HCT116 (cell line): Measurements from ENCODE around the gene SLTM. TPM values are rescaled to one million over a fixed set of nuclear protein-coding genes. Genes with fewer than 3 reads are reported as not detected.
"Not testable (repeated sequence)": the region's sequence is repeated elsewhere in the genome, so short reads cannot be mapped to it uniquely, and the experiment has no call there.

Source experiments
- ATAC-seq: fragments of 200-7000 bp; cut with Tn5 transposase; 2 replicates; pipeline ENCODE4 v1.9.1; 2020; ENCODE audit warnings: mild to moderate bottlenecking, moderate library complexity
- BruUV-seq: library from RNA; stranded (reverse); fragments of 400-500 nt; replicated peaks from 2 replicates; lab custom pipeline; 2021; lab: Mats Ljungman, UMichigan
- CTCF ChIA-PET: fragments of 300-600 bp; sonication (Branson Sonifier 250); formaldehyde crosslinking; loops from one replicate; lab custom pipeline; 2021; ENCODE audit warnings: antibody characterized with exemption; lab: Charles Lee
- POLR2A ChIA-PET: fragments of 300-600, 350-600 bp; sonication (Branson Sonifier 250); formaldehyde crosslinking; loops from one replicate; lab custom pipeline; 2021; ENCODE audit warnings: antibody characterized with exemption; lab: Charles Lee
- RAD21 ChIA-PET, 2 experiments: fragments of 300-600 bp; sonication (Branson Sonifier 250); formaldehyde crosslinking; loops; one replicate each; lab custom pipeline; 2023; ENCODE audit warnings: low total read pairs in 2 of 2; ENCODE audit not compliant: uncharacterized antibody in 2 of 2, unreplicated experiment in 2 of 2, low non-redundant PET in 1 of 2; lab: Charles Lee
- DNase-seq: peaks from one replicate; pipeline ENCODE4 v3.0.0-alpha.2; 2010; ENCODE audit warnings: low read depth, low spot score
- H2AFZ ChIP-seq: fragments of 200-600 bp; shearing (Covaris generic), sonication (generic); 2 replicates; pipeline ENCODE4 v1.6.1; 2017; ENCODE audit warnings: low read depth, mixed run types, mixed read lengths, antibody characterized with exemption, low read length; ENCODE audit not compliant: poor library complexity, severe bottlenecking
- H3K27ac ChIP-seq: 2 replicates; pipeline ENCODE4 v1.5.1; 2012; ENCODE audit warnings: low read depth, low read length
- H3K27me3 ChIP-seq: fragments of 200-600 bp; sonication (generic); 2 replicates; pipeline ENCODE4 v1.6.1; 2016; ENCODE audit warnings: mixed run types, low read length, mixed read lengths; ENCODE audit not compliant: insufficient read depth
- H3K36me3 ChIP-seq, 2 experiments: fragments of 200-500 bp in 1 of 2; fragments of 200-600 bp in 1 of 2; sonication (Bioruptor generic) in 1 of 2; sonication (generic) in 1 of 2; 2 replicates each; pipeline versions ENCODE4 v1.5.1 to v1.6.1; 2014 to 2016; ENCODE audit warnings: low read length in 2 of 2, inconsistent platforms in 1 of 2, mixed read lengths in 1 of 2, mixed run types in 1 of 2; ENCODE audit not compliant: insufficient read depth in 2 of 2, control insufficient read depth in 1 of 2
- H3K4me1 ChIP-seq, 2 experiments: fragments of 200-600 bp in 1 of 2; sonication (generic) in 1 of 2; 2 replicates each; pipeline versions ENCODE4 v1.5.1 to v1.6.1; 2012 to 2017; ENCODE audit warnings: low read length in 2 of 2, inconsistent platforms in 1 of 2, mild to moderate bottlenecking in 1 of 2, mixed read lengths in 1 of 2, mixed run types in 1 of 2, moderate library complexity in 1 of 2; ENCODE audit not compliant: insufficient read depth in 2 of 2, control insufficient read depth in 1 of 2
- H3K4me2 ChIP-seq: fragments of 200-600 bp; sonication (generic); 2 replicates; pipeline ENCODE4 v1.6.1; 2017; ENCODE audit warnings: mixed run types, low read length, mixed read lengths
- H3K4me3 ChIP-seq, 2 experiments: fragments of 200-600 bp in 1 of 2; sonication (generic) in 1 of 2; replicated peaks in 1 of 2; 2 replicates each; pipeline ENCODE4 v1.5.1; 2011 to 2016; ENCODE audit warnings: low read length in 2 of 2, control low read depth in 1 of 2, low read depth in 1 of 2, mild to moderate bottlenecking in 1 of 2, mixed read lengths in 1 of 2, mixed run types in 1 of 2
- H3K79me2 ChIP-seq: fragments of 200-600 bp; sonication (generic); 2 replicates; pipeline ENCODE4 v1.6.1; 2017; ENCODE audit warnings: mild to moderate bottlenecking, mixed run types, low read length, moderate library complexity, mixed read lengths; ENCODE audit not compliant: insufficient read depth
- H3K9ac ChIP-seq: fragments of 200-600 bp; sonication (generic); 2 replicates; pipeline ENCODE4 v1.6.1; 2016; ENCODE audit warnings: low read length, mixed read lengths
- H3K9me2 ChIP-seq: fragments of 200-600 bp; sonication (generic), shearing (Covaris generic); 2 replicates; pipeline ENCODE4 v1.6.1; 2017; ENCODE audit warnings: mixed run types, mild to moderate bottlenecking, moderate library complexity; ENCODE audit not compliant: insufficient read depth
- H3K9me3 ChIP-seq, 2 experiments: fragments of 200-500 bp in 1 of 2; fragments of 200-600 bp in 1 of 2; sonication (Bioruptor generic) in 1 of 2; sonication (generic) in 1 of 2; 2 replicates each; pipeline ENCODE4 v1.6.1; 2014 to 2017; ENCODE audit warnings: low read length in 2 of 2, mixed read lengths in 2 of 2, inconsistent platforms in 1 of 2, low read depth in 1 of 2, mild to moderate bottlenecking in 1 of 2, mixed run types in 1 of 2, moderate library complexity in 1 of 2; ENCODE audit not compliant: control insufficient read depth in 1 of 2, insufficient read depth in 1 of 2
- H4K20me1 ChIP-seq: fragments of 200-600 bp; sonication (generic), shearing (Covaris generic); 2 replicates; pipeline ENCODE4 v1.6.1; 2017; ENCODE audit warnings: mixed run types, mild to moderate bottlenecking, moderate library complexity; ENCODE audit not compliant: insufficient read depth
- CEBPB ChIP-seq: IDR thresholded peaks from 2 replicates; pipeline ENCODE4 v1.6.1; 2012; ENCODE audit warnings: low read depth
- ZNF274 ChIP-seq: fragments of 200-500 bp; sonication (Bioruptor generic); IDR thresholded peaks from 2 replicates; pipeline ENCODE4 v1.6.1; 2014; ENCODE audit warnings: mild to moderate bottlenecking, low read depth, low read length, inconsistent platforms
- intact Hi-C: fragments of 100-400 bp; cut with micrococcal nuclease; formaldehyde crosslinking; loops from 2 replicates; pipeline ENCODE4 v1.10.0; 2022
- total RNA-seq: library from RNA; stranded (reverse); gene quantifications from one replicate; pipeline ENCODE4 v1.2.1, GENCODE V29; 2021; ENCODE audit not compliant: unreplicated experiment
- TF ChIP-seq, protein P1 (sequence below), 3 experiments: fragments of 200-600 bp in 1 of 3; sonication (generic) in 1 of 3; IDR thresholded peaks in 2 of 3; conservative IDR thresholded peaks in 1 of 3; 2 replicates each; pipeline ENCODE4 v1.5.1; 2012 to 2017; ENCODE audit warnings: low read depth in 2 of 3, low read length in 2 of 3, antibody characterized with exemption in 1 of 3, borderline replicate concordance in 1 of 3, control low read depth in 1 of 3, mild to moderate bottlenecking in 1 of 3, mixed read lengths in 1 of 3, mixed run types in 1 of 3, moderate library complexity in 1 of 3; ENCODE audit not compliant: insufficient read depth in 1 of 3

The SLTM gene
- total RNA-seq, 1 experiment from 2014 or later, result 88.7 TPM

DNA sequence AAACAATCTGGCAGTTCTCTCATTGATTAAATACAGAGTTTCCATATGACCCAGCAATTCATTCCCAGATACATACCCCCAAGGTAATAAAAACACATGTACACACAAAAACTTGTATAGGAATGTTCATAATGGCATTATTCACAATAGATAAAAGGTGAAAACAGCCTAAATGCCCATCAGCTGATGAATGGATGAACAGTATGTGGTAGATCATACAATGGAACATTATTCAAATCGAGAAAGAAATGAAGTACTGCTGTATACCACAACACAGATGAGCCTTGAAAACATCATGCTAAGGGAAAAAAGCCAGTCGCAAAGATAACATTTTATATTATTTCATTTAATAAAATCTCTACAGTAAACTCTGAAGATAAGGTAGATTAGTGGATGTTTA, 71.2 kb downstream of the SLTM start:
- Histone ChIP-seq H3K9me3 (no peaks in the 10 kb centered on the region), H2AFZ (no peak overlapping the region), H3K79me2 (no peaks in the 10 kb centered on the region), H3K4me2 (no peak overlapping the region), H3K9me2 (no peaks in the 10 kb centered on the region), H3K36me3 (no peaks in the 10 kb centered on the region), H3K4me3 (no peak overlapping the region), H3K4me1 (peaks cover 5 to 18% of the 10 kb centered on the region in 2 experiments; a peak in 3 of 4 replicates), H3K27me3 (no peaks in the 10 kb centered on the region), H3K27ac (no peak overlapping the region), H4K20me1 (no peaks in the 10 kb centered on the region), H3K9ac (no peak overlapping the region)
- DNase-seq, result no peak
- ATAC-seq, result no peak
- intact Hi-C loops, result no loop called here
- BruUV-seq, result no TSS peak
- POLR2A ChIA-PET, result interaction anchor here (1.2 kb wide), 1 partner anchor 19 kb away, joined by 3 read pairs; no protein-coding TSS in a partner anchor
- TF ChIP-seq, protein P1, sequence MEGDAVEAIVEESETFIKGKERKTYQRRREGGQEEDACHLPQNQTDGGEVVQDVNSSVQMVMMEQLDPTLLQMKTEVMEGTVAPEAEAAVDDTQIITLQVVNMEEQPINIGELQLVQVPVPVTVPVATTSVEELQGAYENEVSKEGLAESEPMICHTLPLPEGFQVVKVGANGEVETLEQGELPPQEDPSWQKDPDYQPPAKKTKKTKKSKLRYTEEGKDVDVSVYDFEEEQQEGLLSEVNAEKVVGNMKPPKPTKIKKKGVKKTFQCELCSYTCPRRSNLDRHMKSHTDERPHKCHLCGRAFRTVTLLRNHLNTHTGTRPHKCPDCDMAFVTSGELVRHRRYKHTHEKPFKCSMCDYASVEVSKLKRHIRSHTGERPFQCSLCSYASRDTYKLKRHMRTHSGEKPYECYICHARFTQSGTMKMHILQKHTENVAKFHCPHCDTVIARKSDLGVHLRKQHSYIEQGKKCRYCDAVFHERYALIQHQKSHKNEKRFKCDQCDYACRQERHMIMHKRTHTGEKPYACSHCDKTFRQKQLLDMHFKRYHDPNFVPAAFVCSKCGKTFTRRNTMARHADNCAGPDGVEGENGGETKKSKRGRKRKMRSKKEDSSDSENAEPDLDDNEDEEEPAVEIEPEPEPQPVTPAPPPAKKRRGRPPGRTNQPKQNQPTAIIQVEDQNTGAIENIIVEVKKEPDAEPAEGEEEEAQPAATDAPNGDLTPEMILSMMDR (IDR thresholded peaks at IDR 0.05 in 2 of 3, conservative IDR thresholded peaks at IDR 0.05 in 1 of 3; ENCODE audit: borderline replicate concordance in 1 of 3, insufficient read depth in 1 of 3, low read depth in 2 of 3, low read length in 2 of 3), result no peak
- TF ChIP-seq CEBPB, result no peak
- no peak for TF ChIP-seq ZNF274
- CTCF ChIA-PET, result no interaction called here
- RAD21 ChIA-PET, result no interaction called here

DNA sequence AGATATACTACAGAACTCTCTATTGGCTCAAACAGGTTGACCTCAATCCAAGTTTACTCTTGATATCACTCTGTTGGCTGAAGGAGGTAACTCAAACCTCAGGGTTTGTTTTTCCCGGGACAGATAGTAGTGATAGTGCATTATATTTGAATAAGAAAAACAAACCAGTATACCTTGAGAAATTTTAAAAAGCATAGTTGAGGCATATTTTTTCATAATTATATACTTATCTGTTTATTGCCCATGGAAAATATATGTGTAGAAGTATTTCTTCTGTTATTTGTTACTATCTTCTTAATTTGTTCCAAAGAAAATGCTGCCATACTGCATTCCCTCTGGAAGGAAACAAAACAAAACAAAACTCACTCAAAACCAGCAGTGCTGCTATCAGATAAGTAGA, 76.9 kb downstream of the SLTM start:
- H4K20me1 ChIP-seq, POLR2A ChIA-PET, ATAC-seq, BruUV-seq, H3K79me2 ChIP-seq, H3K4me1 ChIP-seq, H3K9me3 ChIP-seq, H3K9me2 ChIP-seq, H3K36me3 ChIP-seq, RAD21 ChIA-PET, H3K27ac ChIP-seq, H3K4me2 ChIP-seq, DNase-seq, H3K4me3 ChIP-seq, H3K9ac ChIP-seq, H2AFZ ChIP-seq, H3K27me3 ChIP-seq, CTCF ChIA-PET: not testable (repeated sequence)
- intact Hi-C loops, result loop anchor here (10.0 kb wide), 1 partner anchor 632 kb away; no protein-coding TSS in a partner anchor
